NB4 (cell line): ENCODE results near the gene C2CD2L.
A peak's percentile ranks its signal among the peaks of the same experiment; 100 is the strongest.

Experiments used
- DNase-seq: peaks from one replicate; pipeline ENCODE4 v3.0.0; 2010; ENCODE audit warnings: low read depth
- H3K4me3 ChIP-seq: one replicate; pipeline ENCODE4 v1.5.1; 2011; ENCODE audit warnings: mild to moderate bottlenecking, low read depth, low read length, moderate library complexity
- MAX ChIP-seq: IDR thresholded peaks from 2 replicates; pipeline ENCODE4 v1.6.1; 2011; ENCODE audit warnings: low read depth, low read length
- MYC ChIP-seq: IDR thresholded peaks from 2 replicates; pipeline ENCODE4 v1.6.1; 2011; ENCODE audit warnings: low read depth, low read length
- POLR2A ChIP-seq: IDR thresholded peaks from 2 replicates; pipeline ENCODE4 v1.6.1; 2011; ENCODE audit warnings: mild to moderate bottlenecking; ENCODE audit not compliant: insufficient read length; ENCODE audit errors: extremely low read depth
- TF ChIP-seq, protein P1 (sequence below): IDR thresholded peaks from one replicate; pipeline ENCODE4 v1.5.1; 2012; ENCODE audit warnings: low read depth, low read length

C2CD2L gene

DNA sequence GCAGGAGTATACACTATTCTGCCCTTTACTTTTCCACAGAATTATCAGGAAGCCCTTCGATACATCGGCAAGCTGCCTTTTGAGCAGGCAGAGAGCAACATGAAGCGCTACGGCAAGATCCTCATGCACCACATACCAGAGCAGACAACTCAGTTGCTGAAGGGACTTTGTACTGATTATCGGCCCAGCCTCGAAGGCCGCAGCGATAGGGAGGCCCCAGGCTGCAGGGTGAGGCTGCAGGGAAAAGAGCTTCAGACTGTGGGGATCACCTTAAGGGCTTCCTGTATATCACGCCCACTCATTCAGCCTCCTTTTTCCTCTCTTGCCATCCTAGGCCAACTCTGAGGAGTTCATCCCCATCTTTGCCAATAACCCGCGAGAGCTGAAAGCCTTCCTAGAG lies 29.3 kb upstream of the C2CD2L start:
- no peak overlapping the region for H3K4me3 ChIP-seq
- TF ChIP-seq POLR2A: no peak
- TF ChIP-seq MYC: no peak
- no peak for TF ChIP-seq MAX
- TF ChIP-seq, protein P1, sequence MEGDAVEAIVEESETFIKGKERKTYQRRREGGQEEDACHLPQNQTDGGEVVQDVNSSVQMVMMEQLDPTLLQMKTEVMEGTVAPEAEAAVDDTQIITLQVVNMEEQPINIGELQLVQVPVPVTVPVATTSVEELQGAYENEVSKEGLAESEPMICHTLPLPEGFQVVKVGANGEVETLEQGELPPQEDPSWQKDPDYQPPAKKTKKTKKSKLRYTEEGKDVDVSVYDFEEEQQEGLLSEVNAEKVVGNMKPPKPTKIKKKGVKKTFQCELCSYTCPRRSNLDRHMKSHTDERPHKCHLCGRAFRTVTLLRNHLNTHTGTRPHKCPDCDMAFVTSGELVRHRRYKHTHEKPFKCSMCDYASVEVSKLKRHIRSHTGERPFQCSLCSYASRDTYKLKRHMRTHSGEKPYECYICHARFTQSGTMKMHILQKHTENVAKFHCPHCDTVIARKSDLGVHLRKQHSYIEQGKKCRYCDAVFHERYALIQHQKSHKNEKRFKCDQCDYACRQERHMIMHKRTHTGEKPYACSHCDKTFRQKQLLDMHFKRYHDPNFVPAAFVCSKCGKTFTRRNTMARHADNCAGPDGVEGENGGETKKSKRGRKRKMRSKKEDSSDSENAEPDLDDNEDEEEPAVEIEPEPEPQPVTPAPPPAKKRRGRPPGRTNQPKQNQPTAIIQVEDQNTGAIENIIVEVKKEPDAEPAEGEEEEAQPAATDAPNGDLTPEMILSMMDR: no peak
- no peak for DNase-seq

DNA sequence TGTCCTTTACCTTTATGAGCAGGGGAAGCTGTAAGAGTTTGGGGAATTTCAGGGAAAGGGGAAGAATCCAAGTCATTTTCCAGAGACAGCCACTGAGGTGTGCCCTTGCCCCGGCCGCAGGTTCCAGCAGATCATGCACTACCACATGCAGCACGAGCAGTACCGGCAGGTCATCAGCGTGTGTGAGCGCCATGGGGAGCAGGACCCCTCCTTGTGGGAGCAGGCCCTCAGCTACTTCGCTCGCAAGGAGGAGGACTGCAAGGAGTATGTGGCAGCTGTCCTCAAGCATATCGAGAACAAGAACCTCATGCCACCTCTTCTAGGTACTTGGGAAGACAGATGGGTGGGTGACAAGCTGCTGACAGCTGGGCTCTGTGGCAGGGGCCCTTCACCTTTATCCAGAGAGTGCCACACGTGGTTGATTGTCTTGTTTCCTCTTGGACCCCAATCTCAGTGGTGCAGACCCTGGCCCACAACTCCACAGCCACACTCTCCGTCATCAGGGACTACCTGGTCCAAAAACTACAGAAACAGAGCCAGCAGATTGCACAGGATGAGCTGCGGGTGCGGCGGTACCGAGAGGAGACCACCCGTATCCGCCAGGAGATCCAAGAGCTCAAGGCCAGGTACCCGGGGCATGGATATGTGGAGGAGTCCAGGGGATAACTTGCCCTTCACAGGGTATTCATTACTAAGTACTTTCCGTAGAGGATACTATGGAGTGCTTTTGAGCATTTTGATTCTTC lies 28.3 kb upstream of the C2CD2L start:
- DNase-seq: no peak
- TF ChIP-seq POLR2A: no peak
- TF ChIP-seq, protein P1: no peak
- TF ChIP-seq MYC: no peak
- TF ChIP-seq MAX: no peak
- no peak overlapping the region for H3K4me3 ChIP-seq

DNA sequence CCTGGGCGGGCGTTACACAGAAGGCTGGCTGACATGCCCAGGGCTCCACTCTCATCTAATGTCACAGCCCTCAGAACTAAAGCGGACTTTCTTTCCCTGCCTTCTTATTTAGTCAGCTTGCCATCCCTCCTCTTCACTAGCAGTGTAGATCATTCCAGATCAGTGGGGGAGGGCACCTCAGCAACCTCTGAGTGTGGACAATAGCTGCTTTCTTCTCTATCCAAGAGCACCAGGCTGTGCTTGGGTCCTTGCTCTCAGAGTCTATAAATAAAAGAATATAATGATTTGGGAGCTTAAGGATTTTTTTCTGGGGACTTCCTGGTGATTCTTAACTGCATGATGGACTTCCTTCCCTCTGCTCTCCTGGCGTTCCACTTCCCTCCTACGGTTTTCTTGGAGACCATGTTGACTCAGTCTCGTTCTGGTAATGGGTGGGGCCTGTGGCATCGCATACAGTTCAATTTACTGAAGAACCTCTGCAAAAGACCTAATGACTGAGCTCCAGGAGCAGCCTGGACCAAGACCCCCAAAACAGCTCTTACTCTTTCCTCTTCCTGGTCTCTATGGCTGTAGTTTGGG lies 25.4 kb upstream of the C2CD2L start:
- TF ChIP-seq MYC (no peak), POLR2A (no peak), MAX (no peak)
- TF ChIP-seq, protein P1: no peak
- H3K4me3 ChIP-seq: no peak overlapping the region
- no peak for DNase-seq

- TF ChIP-seq, protein P1: no peak
- peak; percentile 84 for TF ChIP-seq MAX
- TF ChIP-seq POLR2A: peak; percentile 93
- peak; percentile 81; the same call in 1 of the 2 replicates for TF ChIP-seq MYC
- DNase-seq: peak; percentile 98
- H3K4me3 ChIP-seq: peak within 1 kb of the TSS; percentile 98
Observed at GRCh38 chr11:119084663-119085436, 22.3 kb upstream of the C2CD2L start, which contains the start of gene HMBS. Gene HMBS, plus strand, starts transcription at chr11:119084881. Its CDS starts 153 bp downstream, at chr11:119085034.

DNA sequence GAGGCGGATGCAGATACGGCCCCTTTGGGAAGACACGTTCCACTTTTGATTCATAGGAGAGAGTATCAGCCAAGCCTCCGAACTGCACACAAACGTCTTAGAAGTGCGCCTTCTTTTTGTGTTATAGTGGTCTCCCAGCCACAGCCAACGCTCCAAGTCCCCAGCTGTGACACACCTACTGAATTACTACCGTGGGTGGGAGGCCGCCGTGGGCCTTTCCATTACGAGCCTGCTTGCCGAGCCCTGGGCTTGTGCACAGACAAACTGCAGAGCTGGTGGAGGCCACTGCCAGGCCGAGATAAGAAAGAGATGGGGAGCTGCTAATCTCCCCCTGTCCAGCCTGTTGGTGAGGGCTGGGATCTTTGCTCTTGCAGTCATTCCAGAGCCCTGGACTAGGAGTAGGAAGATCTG lies 21.7 kb upstream of the C2CD2L start:
- peak overlapping the region; percentile 98 for H3K4me3 ChIP-seq
- no peak for DNase-seq
- no peak for TF ChIP-seq MAX

DNA sequence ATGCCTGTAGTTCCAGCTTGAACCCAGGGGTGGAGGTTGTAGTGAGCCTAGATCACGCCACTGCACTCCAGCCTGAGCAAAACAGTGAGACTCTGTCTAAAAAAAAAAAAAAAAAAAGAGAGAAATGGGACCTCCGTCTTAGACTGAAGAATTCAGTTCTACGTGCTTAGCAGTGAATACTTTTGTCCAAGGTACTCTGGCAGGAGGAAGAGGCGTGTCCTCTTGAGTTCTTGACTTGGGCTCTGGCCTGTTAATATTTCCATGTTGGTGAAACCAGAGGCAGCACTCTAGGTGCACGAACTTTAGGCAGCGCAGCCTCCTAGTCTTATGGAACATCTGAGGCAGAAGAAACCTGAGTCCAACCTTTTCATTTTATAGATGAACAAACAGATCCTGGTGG lies 20.0 kb upstream of the C2CD2L start:
- no peak overlapping the region for H3K4me3 ChIP-seq
- no peak for TF ChIP-seq MYC
- TF ChIP-seq, protein P1: no peak
- TF ChIP-seq MAX: no peak
- no peak for TF ChIP-seq POLR2A
- no peak for DNase-seq
